Spleen (tissue), 11 donors: Measurements from ENCODE around the gene FGF23. TPM values are rescaled to one million over a fixed set of nuclear protein-coding genes. Genes with fewer than 3 reads are reported as not detected.

Source experiments
- DNase-seq: peaks from one replicate; pipeline ENCODE4 v3.0.0-alpha.2; 2020
- H3K27ac ChIP-seq, 8 donors: fragments of 200-600 bp; sonication (generic) in 7 of 8; 1 replicate in 4 of 8; 2 replicates in 4 of 8; pipeline versions ENCODE4 v1.5.0 to v1.8.0; 2016 to 2021; ENCODE audit warnings: inconsistent platforms in 4 of 8, mild to moderate bottlenecking in 4 of 8, moderate library complexity in 1 of 8
- H3K27me3 ChIP-seq, 7 donors: fragments of 200-600 bp; sonication (generic) in 6 of 7; replicated peaks in 1 of 7; 1 replicate in 4 of 7; 2 replicates in 3 of 7; pipeline versions ENCODE4 v1.5.0 to v1.8.0; 2016 to 2021; ENCODE audit warnings: inconsistent platforms in 3 of 7, mild to moderate bottlenecking in 1 of 7
- H3K36me3 ChIP-seq, 6 donors: fragments of 200-600 bp; sonication (generic) in 5 of 6; 1 replicate in 4 of 6; 2 replicates in 2 of 6; pipeline versions ENCODE4 v1.5.0 to v1.8.0; 2016 to 2021; ENCODE audit warnings: inconsistent platforms in 2 of 6
- H3K4me1 ChIP-seq, 6 donors: fragments of 200-600 bp; sonication (generic) in 5 of 6; 1 replicate in 3 of 6; 2 replicates in 3 of 6; pipeline versions ENCODE4 v1.5.0 to v1.8.0; 2016 to 2021; ENCODE audit warnings: inconsistent platforms in 3 of 6
- H3K4me3 ChIP-seq, 8 donors: fragments of 200-600 bp; sonication (generic) in 7 of 8; 1 replicate in 4 of 8; 2 replicates in 4 of 8; pipeline versions ENCODE4 v1.5.0 to v1.8.0; 2016 to 2021; ENCODE audit warnings: inconsistent platforms in 4 of 8, mild to moderate bottlenecking in 4 of 8, moderate library complexity in 2 of 8
- H3K9me3 ChIP-seq, 8 donors: fragments of 200-600 bp; sonication (generic) in 7 of 8; 1 replicate in 4 of 8; 2 replicates in 4 of 8; pipeline versions ENCODE4 v1.5.0 to v1.8.0; 2016 to 2021; ENCODE audit warnings: inconsistent platforms in 4 of 8
- CTCF ChIP-seq, 11 experiments: fragments of 200-600 bp in 7 of 11; fragments of 450-650 bp in 4 of 11; sonication (generic) in 4 of 11; IDR thresholded peaks in 8 of 11; conservative IDR thresholded peaks in 3 of 11; 1 replicate in 7 of 11; 2 replicates in 4 of 11; pipeline versions ENCODE4 v1.4.0 to v1.8.0; 2016 to 2021; ENCODE audit warnings: antibody characterized with exemption in 11 of 11, inconsistent platforms in 4 of 11, mild to moderate bottlenecking in 1 of 11
- POLR2A ChIP-seq, 3 donors: fragments of 450-650 bp; IDR thresholded peaks; one replicate each; pipeline ENCODE4 v1.5.1; 2017; ENCODE audit warnings: antibody characterized with exemption in 3 of 3, mild to moderate bottlenecking in 1 of 3
- POLR2AphosphoS5 ChIP-seq, 3 donors: sonication (generic); formaldehyde crosslinking; IDR thresholded peaks; one replicate each; pipeline ENCODE4 v1.5.1; 2017; ENCODE audit warnings: antibody characterized with exemption in 3 of 3
- WGBS, 5 donors: extraction: QIAGEN DNeasy Blood & Tissue Kit in 3 of 5; methylation state at CpG; one replicate each; pipeline versions ENCODE4 v1.1.5 to v1.1.7; 2013 to 2018; 5-methylcytosine and 5-hydroxymethylcytosine counted together
- intact Hi-C: fragments of 100-400 bp; cut with DNase I; formaldehyde crosslinking; loops from one replicate; pipeline ENCODE4 v1.15.0; 2023; ENCODE audit warnings: low total_unique reads
- polyA plus RNA-seq, 3 donors: library from polyadenylated mRNA; stranded (reverse); fragments of 200-250 nt; gene quantifications; one replicate each; pipeline ENCODE4 v1.2.1, GENCODE V29; 2013
- total RNA-seq, 7 donors: library from RNA; depleted of rRNA in 3 of 7; stranded (reverse); fragments of >200 nt in 3 of 7; fragmentation: NEBNext Ultra II Directional in 4 of 7; extraction: Animal tissue kit (Norgen Biotek cat#: 25700) in 4 of 7; gene quantifications; one replicate each; pipeline versions ENCODE4 v1.1.0 to v1.2.1, GENCODE V29; 2016 to 2021
- donor health status: healthy with polysubstance abuse.
- donor health status: DM: no; HTN: no; CAD: no; lungs with moderate emphysema.
- donor health status: DM: no; HTN: no; CAD: no.
- donor health status: Bipolar disorder and iron deficiency.
- donor health status: healthy.
- donor health status: DM: no; HTN: no; CAD: no.
- donor health status: DM: yes; HTN: yes; CAD: no.

Gene FGF23
- total and polyA plus RNA-seq, 10 donors, result 0.03 TPM; not detected in 9

GRCh38 chr12:4353785-4354208 is 25.7 kb downstream of the FGF23 start:
- 57 to 87% (median 65%) methylated on average over 4 of the region's 4 CpGs for WGBS, 5 donors
- TF ChIP-seq CTCF (IDR thresholded peaks at IDR 0.05 in 8 of 11, conservative IDR thresholded peaks at IDR 0.05 in 3 of 11) (peak in 7 of 11 experiments; percentile 15 to 61 (median 37)), POLR2A (IDR thresholded peaks at IDR 0.05) (no peak)
- Histone ChIP-seq H3K4me3 (no peak overlapping the region), H3K27me3 (no peaks in the 10 kb centered on the region), H3K4me1 (no peaks in the 10 kb centered on the region), H3K27ac (no peak overlapping the region), H3K9me3 (no peaks in the 10 kb centered on the region), H3K36me3 (peaks cover 0 to 61% (median 33%) of the 10 kb centered on the region in 6 donors)
- intact Hi-C loops, result no loop called here
- DNase-seq, result no peak

GRCh38 chr12:4346931-4347330 is 32.6 kb downstream of the FGF23 start:
- Histone ChIP-seq H3K36me3 (peaks cover 0 to 50% (median 20%) of the 10 kb centered on the region in 6 donors), H3K27me3 (no peaks in the 10 kb centered on the region), H3K4me3 (no peak overlapping the region), H3K9me3 (peaks cover 0 to 3% (median 0%) of the 10 kb centered on the region in 8 donors), H3K4me1 (no peaks in the 10 kb centered on the region), H3K27ac (no peak overlapping the region)
- no peak for TF ChIP-seq POLR2A (IDR thresholded peaks at IDR 0.05)
- no peak for TF ChIP-seq CTCF (IDR thresholded peaks at IDR 0.05 in 8 of 11, conservative IDR thresholded peaks at IDR 0.05 in 3 of 11)
- TF ChIP-seq POLR2AphosphoS5 (IDR thresholded peaks at IDR 0.05), result no peak
- no peak for DNase-seq
- intact Hi-C loops, result no loop called here

- TF ChIP-seq POLR2AphosphoS5 (IDR thresholded peaks at IDR 0.05) (no peak), CTCF (IDR thresholded peaks at IDR 0.05 in 8 of 11, conservative IDR thresholded peaks at IDR 0.05 in 3 of 11) (no peak), POLR2A (IDR thresholded peaks at IDR 0.05) (no peak)
- Histone ChIP-seq H3K4me3 (no peak overlapping the region), H3K9me3 (no peaks in the 10 kb centered on the region), H3K27me3 (no peaks in the 10 kb centered on the region), H3K36me3 (peaks cover 0 to 72% (median 16%) of the 10 kb centered on the region in 6 donors), H3K4me1 (peaks cover 0 to 19% (median 0%) of the 10 kb centered on the region in 6 donors), H3K27ac (no peak overlapping the region)
- WGBS, 5 donors, result 74 to 85% (median 78%) methylated on average over 4 of the region's 4 CpGs
- DNase-seq, result no peak
- intact Hi-C loops, result no loop called here
These were observed 47.7 kb downstream of the FGF23 start for GRCh38 chr12:4331842-4332241.

GRCh38 chr12:4331221-4331620 is 48.3 kb downstream of the FGF23 start:
- H3K4me3 ChIP-seq, result no peak overlapping the region
- intact Hi-C loops, result no loop called here
- no peak overlapping the region for H3K27ac ChIP-seq
- peaks cover 0 to 66% (median 13%) of the 10 kb centered on the region in 6 donors for H3K36me3 ChIP-seq
- DNase-seq, result no peak
- 87 to 96% (median 93%) methylated on average over 1 of the region's 1 CpG for WGBS, 5 donors
- TF ChIP-seq POLR2AphosphoS5 (IDR thresholded peaks at IDR 0.05) (no peak), POLR2A (IDR thresholded peaks at IDR 0.05) (no peak), CTCF (IDR thresholded peaks at IDR 0.05 in 8 of 11, conservative IDR thresholded peaks at IDR 0.05 in 3 of 11) (no peak)
- H3K27me3 ChIP-seq, result no peaks in the 10 kb centered on the region
- peaks cover 0 to 19% (median 0%) of the 10 kb centered on the region in 6 donors for H3K4me1 ChIP-seq
- no peaks in the 10 kb centered on the region for H3K9me3 ChIP-seq
